HG03460 (cell line): ENCODE data around the gene SLC34A2.
"Not testable (repeated sequence)": the region's sequence is repeated elsewhere in the genome, so short reads cannot be mapped to it uniquely, and the experiment has no call there.

ENCODE experiments used
- ATAC-seq: cut with Tn5 transposase; IDR thresholded peaks from one replicate; pipeline ENCODE4 v1.9.1; 2021; ENCODE audit not compliant: unreplicated experiment

Gene SLC34A2

GRCh38 chr4:25661441-25661840 is 5.8 kb downstream of the SLC34A2 start:
- not testable (repeated sequence) for ATAC-seq

GRCh38 chr4:25662306-25662705 is 6.7 kb downstream of the SLC34A2 start:
- no peak for ATAC-seq

- ATAC-seq: no peak
Measured at GRCh38 chr4:25663781-25664180, 8.1 kb downstream of the SLC34A2 start.

GRCh38 chr4:25666031-25666630 is 10.5 kb downstream of the SLC34A2 start:
- no peak for ATAC-seq

GRCh38 chr4:25667931-25668557 is 12.4 kb downstream of the SLC34A2 start:
- no peak for ATAC-seq

- no peak for ATAC-seq
Measured at GRCh38 chr4:25670991-25671390, 15.3 kb downstream of the SLC34A2 start.

- ATAC-seq: no peak
Measured at GRCh38 chr4:25672756-25673155, 17.1 kb downstream of the SLC34A2 start.

GRCh38 chr4:25674386-25674785 is 18.7 kb downstream of the SLC34A2 start:
- ATAC-seq: no peak

- no peak for ATAC-seq
Measured at GRCh38 chr4:25676221-25676620, 20.6 kb downstream of the SLC34A2 start.

- ATAC-seq: no peak
Measured at GRCh38 chr4:25677157-25677556, 21.5 kb downstream of the SLC34A2 start.

GRCh38 chr4:25677943-25678342 is 22.3 kb downstream of the SLC34A2 start:
- no peak for ATAC-seq

- ATAC-seq: no peak
Measured at GRCh38 chr4:25687773-25688172, 32.1 kb downstream of the SLC34A2 start.

GRCh38 chr4:25694466-25694865 is 38.8 kb downstream of the SLC34A2 start:
- no peak for ATAC-seq

- no peak for ATAC-seq
Measured at GRCh38 chr4:25696409-25696808, 40.8 kb downstream of the SLC34A2 start.

GRCh38 chr4:25697516-25697915 is 41.9 kb downstream of the SLC34A2 start:
- ATAC-seq: no peak

GRCh38 chr4:25700661-25701060 is 45.0 kb downstream of the SLC34A2 start:
- no peak for ATAC-seq

GRCh38 chr4:25702848-25703247 is 47.2 kb downstream of the SLC34A2 start:
- no peak for ATAC-seq

- no peak for ATAC-seq
Measured at GRCh38 chr4:25703731-25704388, 48.2 kb downstream of the SLC34A2 start.

- ATAC-seq: no peak
Measured at GRCh38 chr4:25704516-25704915, 48.9 kb downstream of the SLC34A2 start.

- ATAC-seq: no peak
Measured at GRCh38 chr4:25710637-25711036, 55.0 kb downstream of the SLC34A2 start.

GRCh38 chr4:25712611-25713010 is 57.0 kb downstream of the SLC34A2 start:
- ATAC-seq: no peak

- ATAC-seq: no peak
Measured at GRCh38 chr4:25713812-25714211, 58.2 kb downstream of the SLC34A2 start.
